CD4-positive, alpha-beta T cell treated with Interferon alpha-2 for 1 hour (primary cell): ENCODE data around the gene TMC7.
A peak's percentile ranks its signal among the peaks of the same experiment; 100 is the strongest.

Experiments used
- DNase-seq, 2 donors: peaks; one replicate each; pipeline ENCODE4 v3.0.0-alpha.2; 2020 to 2022

The TMC7 gene

GRCh38 chr16:19092653-19093410 lies 109.1 kb downstream of the TMC7 start:
- no peak for DNase-seq

DNA sequence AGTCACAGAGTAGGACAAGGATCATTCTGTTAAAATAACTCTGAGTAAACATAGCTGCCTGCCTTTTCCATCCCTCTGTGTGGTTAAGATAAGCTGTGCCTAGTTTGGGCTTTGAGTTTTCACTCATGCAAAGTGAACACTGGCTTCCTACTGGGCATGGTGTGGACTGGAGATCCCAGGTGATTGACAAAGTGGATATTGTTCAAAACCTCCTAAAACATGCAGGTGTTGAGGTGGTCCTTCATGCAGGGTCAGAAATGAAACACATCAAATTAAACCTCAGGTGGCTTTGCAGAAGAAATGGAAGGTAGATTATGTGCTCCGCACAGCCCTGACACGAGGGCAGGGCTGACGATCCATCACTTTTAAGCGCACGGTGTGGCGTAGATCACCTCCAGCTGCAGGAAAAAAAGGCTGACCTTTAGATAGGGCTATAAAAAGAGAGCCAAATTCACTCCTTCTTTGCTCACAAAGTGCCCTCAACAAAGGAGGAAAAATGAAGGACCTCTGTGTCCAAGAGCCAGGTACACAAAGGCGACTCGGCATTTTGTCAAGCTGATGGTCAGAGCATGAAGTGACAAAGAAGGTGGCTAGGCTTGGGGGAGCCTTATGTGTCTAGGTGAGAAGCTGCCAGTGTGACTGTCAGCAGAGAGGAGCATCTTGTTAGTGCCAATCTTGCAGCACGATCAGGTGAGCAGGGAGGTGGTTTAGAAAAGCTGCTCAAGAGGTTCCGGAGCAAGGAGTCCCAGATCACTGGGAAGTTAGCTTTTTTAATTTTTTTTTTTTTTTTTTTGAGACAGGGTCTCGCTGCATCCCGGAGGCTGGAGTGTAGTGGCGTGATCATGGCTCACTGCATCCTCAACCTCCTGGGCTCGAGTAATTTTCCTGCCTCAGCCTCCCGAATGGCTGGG lies 110.2 kb downstream of the TMC7 start:
- no peak for DNase-seq

- peak; percentile 15 to 26 for DNase-seq
Measured at GRCh38 chr16:19094542-19095365, 111.0 kb downstream of the TMC7 start.

- no peak for DNase-seq
Measured at GRCh38 chr16:19095654-19096053, 111.9 kb downstream of the TMC7 start.

DNA sequence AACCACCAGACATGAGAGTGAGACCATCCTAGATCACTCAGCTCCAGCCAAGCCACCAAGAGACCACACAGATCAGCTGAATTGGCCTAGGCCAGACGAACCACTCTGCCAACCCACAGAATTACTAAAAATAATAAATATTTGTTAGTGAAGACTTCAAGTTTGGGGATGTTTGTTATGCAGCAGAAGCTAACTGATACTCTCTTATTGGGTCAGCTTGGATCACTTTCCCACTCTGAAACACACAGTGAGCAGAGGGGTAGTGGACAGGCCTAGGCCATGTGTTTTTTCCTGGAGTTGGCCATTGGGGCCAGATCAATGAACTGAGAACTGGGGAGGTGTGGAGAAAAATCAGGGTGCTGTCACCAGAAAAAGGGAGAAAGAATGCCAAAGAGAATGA lies 114.4 kb downstream of the TMC7 start:
- no peak for DNase-seq

DNA sequence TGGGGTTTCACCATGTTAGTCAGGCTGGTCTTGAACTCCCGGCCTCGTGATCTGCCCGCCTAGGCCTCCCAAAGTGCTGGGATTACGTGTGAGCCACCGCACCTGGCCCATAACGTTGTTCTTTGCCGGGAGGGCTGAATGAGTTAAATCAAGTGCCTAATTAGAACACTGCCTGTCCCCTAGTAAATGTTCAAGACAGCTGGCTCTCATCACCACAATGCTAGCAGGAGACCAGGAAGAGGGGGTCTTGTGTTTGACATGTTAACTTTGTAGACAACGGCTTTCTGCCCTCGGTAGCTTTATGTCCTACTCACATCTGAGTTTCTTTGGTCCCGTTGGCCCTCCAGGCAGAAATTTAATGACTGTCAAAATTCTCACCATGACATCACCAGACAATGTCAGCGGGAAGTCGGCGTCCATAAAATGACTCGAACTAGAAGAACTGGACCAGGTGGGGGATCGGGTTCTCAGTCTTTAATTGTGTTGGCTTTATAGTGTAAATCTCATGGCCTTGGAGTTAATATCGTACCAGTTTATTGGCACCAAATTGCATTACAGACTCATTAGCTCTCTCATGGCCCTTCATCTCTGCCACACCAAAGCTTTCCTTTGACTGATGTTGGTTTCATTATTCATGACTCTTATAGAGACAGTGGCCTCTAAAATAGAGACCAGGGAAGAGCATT lies 118.6 kb downstream of the TMC7 start:
- no peak for DNase-seq

GRCh38 chr16:19104607-19105006 lies 120.9 kb downstream of the TMC7 start:
- no peak for DNase-seq

GRCh38 chr16:19105131-19105530 lies 121.4 kb downstream of the TMC7 start:
- DNase-seq, result no peak

DNA sequence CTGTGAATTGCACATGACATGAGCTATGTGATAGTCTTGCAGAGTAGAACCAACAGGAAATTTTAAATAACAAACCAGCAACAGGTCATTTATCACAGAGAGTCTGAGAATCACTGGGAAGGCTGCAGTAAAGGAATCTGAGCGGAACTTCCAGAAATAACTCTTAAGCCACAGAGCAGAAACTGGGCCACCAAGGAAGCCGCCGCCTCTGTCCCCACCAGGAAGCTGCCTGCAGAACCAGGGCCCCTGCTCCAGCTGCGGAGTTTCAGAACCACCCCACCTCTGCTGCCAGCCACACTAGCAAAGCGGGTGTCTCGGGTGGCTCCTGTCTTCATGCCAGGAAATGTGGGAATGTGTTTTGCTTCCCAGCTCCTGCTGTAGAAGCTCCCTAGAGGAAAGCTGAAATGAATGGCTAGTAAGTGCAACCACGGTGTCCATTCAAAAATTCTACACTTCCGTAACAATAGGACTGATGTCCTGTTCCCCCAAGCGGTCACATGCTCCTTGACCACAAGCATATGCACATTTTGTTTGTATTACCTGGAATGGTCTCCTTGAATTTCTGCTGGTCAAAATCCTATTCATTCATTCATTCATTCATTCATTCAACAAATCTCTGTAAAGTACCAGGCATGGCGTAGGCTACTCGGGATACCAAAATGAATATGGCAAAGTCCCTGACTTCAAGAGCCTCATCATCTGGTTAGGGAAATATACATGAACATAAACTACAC lies 122.3 kb downstream of the TMC7 start:
- DNase-seq, result no peak

DNA sequence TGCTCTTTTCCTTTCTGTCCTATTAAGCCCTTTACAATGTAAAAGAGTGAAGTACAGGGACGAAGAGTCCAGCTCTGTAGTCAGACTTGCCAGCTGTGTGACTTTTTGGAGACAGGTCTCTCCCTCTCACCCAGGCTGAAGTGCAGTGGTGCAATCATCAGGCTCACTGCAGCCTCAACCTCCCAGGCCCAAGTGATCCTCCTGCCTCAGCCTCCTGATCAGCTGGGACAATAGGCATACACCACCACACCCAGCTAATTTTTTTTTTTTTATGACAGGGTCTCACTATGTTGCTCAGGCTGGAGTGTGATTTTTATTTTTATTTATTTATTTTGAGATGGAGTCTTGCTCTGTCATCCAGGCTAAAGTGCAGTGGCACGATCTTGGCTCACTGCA lies 122.9 kb downstream of the TMC7 start:
- DNase-seq, result no peak

GRCh38 chr16:19108409-19109287 lies 124.9 kb downstream of the TMC7 start:
- DNase-seq, result no peak

- DNase-seq, result no peak
Measured at GRCh38 chr16:19109288-19109664, 125.5 kb downstream of the TMC7 start.

GRCh38 chr16:19110537-19111360 lies 127.0 kb downstream of the TMC7 start:
- DNase-seq, result no peak

GRCh38 chr16:19112099-19112407 lies 128.3 kb downstream of the TMC7 start:
- DNase-seq, result no peak
